GM03348 (cell line): ENCODE measurements around the gene CD247.

Experiments used
- DNase-seq: peaks from one replicate; pipeline ENCODE4 v3.0.0; 2012; ENCODE audit warnings: low spot score

Gene CD247

DNA sequence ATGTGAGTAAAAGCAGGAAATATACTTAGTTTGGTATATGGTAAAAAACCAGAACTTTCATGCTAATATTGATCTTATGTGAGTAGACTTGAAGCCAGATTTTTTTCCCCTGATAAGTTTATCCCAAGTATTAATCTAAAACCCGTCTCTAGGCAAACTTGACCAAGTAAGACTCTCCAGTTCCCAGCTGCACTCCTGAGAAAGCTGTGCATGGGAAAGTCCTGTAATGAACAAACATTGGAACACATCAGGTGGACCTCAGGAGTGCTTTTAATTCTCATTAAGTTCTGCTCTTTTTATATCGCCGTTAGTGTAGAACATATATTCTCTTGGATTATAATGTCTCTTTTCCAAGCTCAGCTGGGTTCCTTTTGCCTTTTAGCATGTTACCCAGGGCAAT lies 105.0 kb downstream of the CD247 start:
- DNase-seq: no peak

DNA sequence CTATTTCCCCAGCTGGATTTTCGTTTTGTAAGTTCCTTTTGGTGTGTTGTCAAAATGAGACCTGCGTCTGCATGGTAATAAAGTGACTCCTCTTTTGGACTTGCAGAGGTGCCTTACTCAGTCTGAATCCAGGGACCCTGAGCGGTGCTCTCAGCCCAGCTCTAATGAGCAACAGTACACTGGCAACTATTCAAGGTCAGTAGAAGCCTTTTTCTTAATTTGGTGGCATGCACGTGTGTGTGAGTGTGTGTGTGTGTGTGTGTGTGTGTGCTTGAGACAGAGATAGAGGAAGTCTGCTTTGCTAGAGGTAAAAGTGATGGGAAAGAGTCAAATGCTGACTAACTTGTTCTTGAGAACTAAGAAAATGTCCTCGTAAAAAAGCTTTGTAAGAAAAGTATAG lies 105.4 kb downstream of the CD247 start:
- no peak for DNase-seq

DNA sequence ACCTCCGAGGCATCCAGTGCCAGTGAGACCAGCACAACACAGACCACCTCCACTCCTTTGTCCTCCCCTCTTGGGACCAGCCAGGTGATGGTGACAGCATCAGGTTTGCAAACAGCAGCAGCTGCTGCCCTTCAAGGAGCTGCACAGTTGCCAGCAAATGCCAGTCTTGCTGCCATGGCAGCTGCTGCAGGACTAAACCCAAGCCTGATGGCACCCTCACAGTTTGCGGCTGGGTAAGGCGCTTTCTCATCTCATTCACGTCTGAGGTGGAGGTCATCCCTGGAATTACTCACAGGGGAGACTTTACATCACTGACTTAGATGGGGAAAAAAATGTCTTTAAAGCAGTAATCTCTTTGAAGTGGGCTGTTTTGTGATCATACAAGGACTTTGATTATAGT lies 106.3 kb downstream of the CD247 start:
- no peak for DNase-seq

DNA sequence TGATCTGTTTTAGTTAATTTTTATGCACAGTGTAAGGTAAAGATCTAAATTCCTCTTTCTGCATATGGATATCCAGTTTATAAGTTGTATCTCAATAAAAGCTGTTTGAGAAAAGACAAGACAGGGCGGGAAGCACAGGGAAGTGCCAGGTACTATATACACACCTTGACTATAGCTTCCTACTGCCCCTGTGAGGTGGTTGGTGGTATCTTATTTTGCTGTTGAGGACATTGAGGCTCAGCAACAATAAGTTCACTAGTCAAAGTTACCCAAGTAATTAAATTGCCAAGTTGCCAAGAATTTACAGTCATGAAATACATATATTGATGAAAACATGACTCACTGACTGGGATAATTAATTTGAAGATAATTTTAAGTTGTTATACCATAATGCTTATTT lies 109.1 kb downstream of the CD247 start:
- no peak for DNase-seq

DNA sequence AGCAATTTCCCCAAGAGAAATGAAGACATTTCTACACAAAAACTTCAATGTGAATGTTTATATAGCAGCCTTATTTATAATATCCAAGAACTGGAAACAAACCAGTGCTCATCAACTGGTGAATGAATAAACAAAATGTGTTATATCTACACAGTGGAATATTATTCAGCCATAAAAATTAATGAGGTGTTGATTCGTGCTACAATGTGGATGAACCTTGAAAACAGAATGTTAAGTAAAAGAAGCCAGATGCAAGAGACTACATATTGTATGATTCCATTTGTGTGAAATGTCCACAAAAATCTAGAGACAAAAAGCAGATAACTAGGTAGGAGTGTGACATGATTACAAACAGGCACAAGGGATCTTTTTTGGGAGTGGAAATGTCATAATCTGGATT lies 110.0 kb downstream of the CD247 start:
- DNase-seq: no peak

DNA sequence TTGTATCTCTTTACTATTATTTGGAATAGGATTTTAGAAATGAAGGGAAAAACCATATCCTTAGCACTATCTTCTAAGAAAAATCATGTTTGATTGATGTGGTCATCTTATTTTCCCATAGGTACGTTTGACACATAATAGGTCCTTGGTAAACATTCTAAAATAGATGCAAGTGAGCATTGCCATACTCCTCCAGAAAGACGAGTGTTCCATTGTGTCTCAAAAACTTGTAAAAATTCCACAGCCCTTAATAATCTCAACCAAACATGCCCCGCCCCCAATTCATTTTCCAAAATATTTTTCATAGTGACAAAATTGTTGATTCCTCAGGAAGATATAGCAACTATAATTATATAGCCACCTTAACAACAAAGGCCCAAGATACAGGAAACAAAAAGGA lies 113.4 kb downstream of the CD247 start:
- no peak for DNase-seq

DNA sequence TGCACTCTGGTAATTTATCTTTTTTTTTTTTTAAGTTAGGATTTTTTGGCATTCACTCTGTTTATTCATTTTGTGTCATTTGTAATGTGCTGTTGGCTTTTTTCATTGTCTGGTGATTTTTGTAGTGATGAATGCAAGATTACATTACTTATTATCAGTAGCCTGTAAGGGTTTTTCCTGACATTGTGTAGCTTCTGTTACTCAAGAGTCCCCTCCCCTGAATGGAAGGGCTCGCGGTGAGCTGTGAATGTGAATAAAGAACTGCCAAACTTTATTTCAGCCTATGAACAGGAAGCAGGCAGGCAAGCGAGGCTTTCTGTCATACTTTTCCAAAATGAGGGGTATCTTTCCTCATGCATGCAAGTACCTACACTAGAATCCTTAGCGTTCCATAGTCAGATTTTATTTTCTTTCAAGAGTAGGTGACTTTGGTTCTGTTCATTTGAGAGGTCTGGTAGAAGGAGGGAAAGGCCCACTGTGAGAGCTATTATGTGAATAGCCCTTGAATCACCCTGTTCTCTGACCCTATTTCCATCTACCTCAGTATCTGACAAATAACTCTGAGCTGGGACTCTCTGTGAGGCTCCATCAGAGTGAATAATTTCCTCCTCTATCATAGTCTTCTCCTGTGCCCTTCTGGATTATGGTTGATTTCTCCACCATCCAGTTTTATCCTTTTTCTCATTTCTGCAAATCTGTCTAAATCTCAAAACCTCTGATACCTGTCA lies 114.0 kb downstream of the CD247 start:
- no peak for DNase-seq

DNA sequence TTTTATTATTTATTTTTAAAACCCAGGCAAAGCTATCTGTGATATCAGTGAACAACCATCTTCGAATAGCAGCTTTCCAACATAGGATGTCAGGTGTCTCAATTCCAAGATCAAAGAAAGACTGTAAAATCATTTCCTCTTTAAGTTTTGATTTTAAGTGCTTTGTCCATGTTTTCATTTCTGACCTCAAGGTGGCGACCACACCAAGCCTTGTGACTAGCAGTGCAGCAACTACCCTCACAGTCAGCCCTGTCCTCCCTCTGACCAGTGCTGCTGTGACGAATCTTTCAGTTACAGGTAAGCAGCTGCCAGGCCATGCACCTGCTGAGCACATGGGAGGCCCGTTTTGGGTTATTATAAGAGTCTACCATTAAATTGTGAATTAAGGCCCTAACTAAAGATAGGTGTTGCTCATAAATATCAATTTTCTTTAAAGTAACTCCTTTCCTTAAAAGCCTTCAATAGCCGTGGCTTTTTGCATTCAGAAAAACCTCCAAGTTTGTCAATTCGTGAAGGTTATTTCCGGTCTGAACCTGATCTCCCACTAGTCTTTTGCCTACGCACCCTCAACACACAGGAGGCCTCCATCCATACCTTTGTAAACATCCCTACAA lies 117.0 kb downstream of the CD247 start:
- peak; percentile 63 for DNase-seq

DNA sequence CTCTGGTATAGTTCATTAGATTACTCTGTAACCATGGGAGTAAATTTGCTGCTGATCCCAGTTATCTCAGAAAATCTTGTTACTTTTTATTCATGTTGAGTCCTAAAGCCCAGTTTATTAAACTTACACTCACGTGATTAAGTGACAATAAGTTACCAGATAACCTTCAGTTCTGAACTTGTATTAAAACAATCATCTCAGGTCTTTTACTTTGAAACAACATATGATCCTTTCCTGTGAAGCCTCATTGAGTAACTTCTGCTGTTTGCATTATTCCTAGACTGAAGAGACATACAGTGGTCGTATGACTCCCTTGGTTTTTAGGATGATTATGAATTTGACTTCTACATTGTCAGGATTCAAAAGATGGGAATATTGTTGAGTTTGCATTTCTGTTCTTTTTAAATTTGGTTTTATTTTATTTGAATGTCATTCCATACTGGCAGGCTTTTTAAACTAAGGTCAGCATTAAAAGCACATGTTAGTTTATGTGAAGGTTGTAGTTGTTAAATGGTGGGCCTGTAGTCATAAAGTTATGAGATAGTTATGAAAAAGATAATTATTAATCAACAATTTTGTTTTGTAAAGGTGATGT lies 117.9 kb downstream of the CD247 start:
- DNase-seq: no peak

DNA sequence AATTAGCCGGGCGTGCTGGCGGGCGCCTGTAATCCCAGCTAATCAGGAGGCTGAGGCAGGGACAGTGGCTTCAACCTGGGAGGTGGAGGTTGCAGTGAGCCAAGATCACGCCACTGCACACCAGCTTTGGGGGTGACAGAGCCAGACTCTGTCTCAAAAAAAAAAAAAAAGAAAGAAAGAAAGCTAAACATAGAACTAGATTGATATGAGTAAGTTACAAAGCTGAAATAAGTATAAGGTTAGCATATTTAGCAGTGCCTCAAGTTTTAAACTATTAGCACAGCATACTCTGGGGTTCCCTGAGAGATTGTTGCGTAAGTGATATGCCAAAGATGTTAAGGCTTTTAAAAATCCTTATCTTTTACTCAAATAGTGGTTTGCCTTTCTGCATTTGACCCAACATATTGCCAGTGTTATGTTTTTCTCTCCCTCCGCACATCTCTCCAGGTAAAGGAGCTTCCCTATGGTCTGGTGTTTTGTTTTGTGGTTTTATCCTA lies 126.1 kb downstream of the CD247 start:
- no peak for DNase-seq

DNA sequence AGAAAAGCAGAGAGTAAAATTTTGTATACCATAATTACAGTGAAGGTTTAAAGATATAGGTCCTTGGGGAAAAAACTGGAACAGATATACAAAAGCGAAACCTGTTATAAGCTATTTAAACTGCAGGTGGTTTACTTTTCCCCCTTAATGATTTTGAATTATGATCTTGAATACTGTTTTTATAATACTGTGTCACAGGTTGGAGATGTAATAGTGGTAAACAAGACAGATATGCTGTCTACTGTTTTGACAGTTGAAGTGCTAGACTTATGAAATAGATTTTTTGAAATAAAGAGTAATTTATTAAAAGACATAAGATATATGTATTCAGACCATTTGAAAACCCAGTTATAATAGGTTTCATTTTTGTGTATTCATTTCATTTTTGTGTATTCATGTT lies 129.4 kb downstream of the CD247 start:
- DNase-seq: no peak

DNA sequence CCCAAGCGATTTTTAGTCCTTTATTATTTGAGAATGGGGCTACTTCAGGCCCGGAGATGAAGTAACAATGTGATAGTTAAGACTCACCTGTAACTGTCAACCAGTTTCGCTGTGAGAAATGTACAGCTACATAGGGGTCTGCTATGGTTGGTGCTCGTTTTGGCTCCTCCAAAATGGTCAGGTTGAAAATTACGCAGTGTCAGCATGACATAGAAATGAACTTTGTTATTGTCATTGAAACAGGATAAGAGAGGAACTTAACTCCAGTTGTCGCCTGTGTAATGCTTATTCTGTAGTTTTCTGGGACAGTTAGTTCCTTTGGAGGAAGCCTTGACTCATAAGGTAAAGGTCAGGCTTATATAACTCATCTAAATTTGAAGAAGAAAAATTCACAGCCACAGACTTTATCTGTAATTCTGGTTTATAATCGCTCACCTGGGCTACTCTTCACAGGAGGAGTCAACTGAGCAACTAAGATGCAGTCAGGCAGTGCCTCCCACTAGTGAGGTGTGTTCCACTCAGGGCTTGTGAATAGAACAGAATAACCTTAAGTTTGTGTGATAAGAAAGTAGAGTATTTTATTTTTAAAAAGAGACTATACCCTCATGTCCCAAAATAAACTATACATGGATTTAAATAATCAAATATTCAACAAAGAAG lies 130.9 kb downstream of the CD247 start:
- no peak for DNase-seq
